Ishikawa (cell line): ENCODE data around the gene HSD3B2.

Experiments used
- CEBPB ChIP-seq: IDR thresholded peaks from 2 replicates; pipeline ENCODE4 v1.6.1; 2012
- EP300 ChIP-seq: IDR thresholded peaks from 2 replicates; pipeline ENCODE4 v1.6.1; 2012; ENCODE audit warnings: borderline replicate concordance
- TAF1 ChIP-seq: IDR thresholded peaks from 2 replicates; pipeline ENCODE4 v1.6.1; 2012; ENCODE audit warnings: low read depth, mild to moderate bottlenecking
- YY1 ChIP-seq: IDR thresholded peaks from 2 replicates; pipeline ENCODE4 v1.6.1; 2012; ENCODE audit warnings: low read depth
- ZBTB7A ChIP-seq: IDR thresholded peaks from 2 replicates; pipeline ENCODE4 v1.6.1; 2012; ENCODE audit warnings: low read depth
- TF ChIP-seq, protein P1 (sequence below): IDR thresholded peaks from 2 replicates; pipeline ENCODE4 v1.6.1; 2012

DNA sequence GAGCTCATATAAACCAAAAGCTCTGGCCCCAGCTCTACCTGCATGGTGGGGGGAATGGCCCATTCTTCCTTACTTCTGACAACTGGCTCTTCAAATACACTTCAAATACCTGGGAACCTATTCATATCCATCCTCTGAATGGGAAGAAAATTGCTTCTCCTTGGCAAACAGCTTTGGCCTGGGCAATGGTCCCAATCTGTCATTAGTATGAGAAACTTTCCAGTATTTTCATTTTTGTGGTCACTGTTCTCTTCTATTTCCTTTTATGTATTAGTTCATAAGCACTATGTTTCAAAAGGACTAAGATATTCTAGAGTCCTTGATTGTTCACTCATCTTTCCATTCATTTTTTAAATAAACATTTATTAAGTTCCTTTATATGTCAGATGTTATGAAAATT, 5.2 kb upstream of the HSD3B2 start:
- TF ChIP-seq TAF1, result no peak
- TF ChIP-seq EP300, result no peak
- TF ChIP-seq, protein P1, sequence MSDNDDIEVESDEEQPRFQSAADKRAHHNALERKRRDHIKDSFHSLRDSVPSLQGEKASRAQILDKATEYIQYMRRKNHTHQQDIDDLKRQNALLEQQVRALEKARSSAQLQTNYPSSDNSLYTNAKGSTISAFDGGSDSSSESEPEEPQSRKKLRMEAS, result no peak
- no peak for TF ChIP-seq ZBTB7A
- TF ChIP-seq YY1, result no peak
- no peak for TF ChIP-seq CEBPB
